ENCODE results near the gene FAM81B. TPM values are rescaled to one million over a fixed set of nuclear protein-coding genes. Genes with fewer than 3 reads are reported as not detected.

FAM81B gene
- total and polyA plus RNA-seq, 4 donors, result not detected

DNA sequence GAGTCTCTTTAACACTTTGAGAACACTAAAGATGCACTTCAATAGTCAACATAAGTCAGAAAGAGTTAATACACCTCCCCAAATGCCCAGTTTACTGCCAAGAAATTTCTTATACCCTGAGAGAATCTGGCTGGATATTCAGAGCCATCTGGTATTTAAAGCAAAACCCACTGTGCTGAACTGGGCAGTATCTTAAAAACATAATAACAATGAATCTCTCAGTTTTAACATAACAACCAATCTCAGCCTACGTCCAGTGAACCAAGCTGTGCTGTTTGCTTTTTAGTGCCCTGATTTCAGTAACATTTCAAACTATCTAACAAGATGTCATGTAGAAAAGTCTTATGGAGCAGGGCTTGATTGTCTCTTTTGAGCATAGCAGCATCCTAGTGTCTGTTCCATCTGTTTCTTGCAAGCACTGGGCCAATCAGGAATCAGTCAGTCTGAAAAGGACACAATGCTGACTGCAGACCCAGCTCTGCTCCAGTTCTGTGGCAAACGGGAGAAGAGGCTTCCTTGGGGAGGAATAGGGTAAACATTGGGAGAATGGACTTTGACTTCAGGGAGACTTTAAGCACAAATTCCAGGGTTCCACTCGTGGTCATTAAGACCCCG is 43.6 kb upstream of the FAM81B start:
- Histone ChIP-seq H3K36me3 (ENCODE audit: control insufficient read depth in 4 of 4, insufficient read depth in 3 of 4, low read depth in 1 of 4, low read length in 3 of 4) (no peaks in the 10 kb centered on the region), H3K9ac (ENCODE audit: low read depth in 1 of 2, low read length in 2 of 2) (no peak overlapping the region), H3K27ac (ENCODE audit: low read depth in 1 of 2, low read length in 2 of 2) (no peak overlapping the region), H3K9me3 (ENCODE audit: control insufficient read depth in 4 of 4, low read length in 3 of 4) (no peaks in the 10 kb centered on the region), H3K4me3 (ENCODE audit: low read depth in 1 of 3, low read length in 3 of 3) (no peak overlapping the region), H3K4me1 (ENCODE audit: control insufficient read depth in 4 of 4, insufficient read depth in 4 of 4, low read length in 3 of 4) (no peaks in the 10 kb centered on the region), H3K27me3 (ENCODE audit: control insufficient read depth in 4 of 4, insufficient read depth in 4 of 4, low read length in 3 of 4) (peaks cover 0 to 3% (median 0%) of the 10 kb centered on the region in 4 donors)
- TF ChIP-seq HNF4G (IDR thresholded peaks at IDR 0.05) (no peak), GABPA (IDR thresholded peaks at IDR 0.05 in 1 of 2, conservative IDR thresholded peaks at IDR 0.05 in 1 of 2) (no peak)
- TF ChIP-seq, protein P1, sequence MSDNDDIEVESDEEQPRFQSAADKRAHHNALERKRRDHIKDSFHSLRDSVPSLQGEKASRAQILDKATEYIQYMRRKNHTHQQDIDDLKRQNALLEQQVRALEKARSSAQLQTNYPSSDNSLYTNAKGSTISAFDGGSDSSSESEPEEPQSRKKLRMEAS (IDR thresholded peaks at IDR 0.05), result no peak
- no peak for DNase-seq (ENCODE audit: low spot score)
- 41% methylated on average over 4 of the region's 4 CpGs for WGBS

DNA sequence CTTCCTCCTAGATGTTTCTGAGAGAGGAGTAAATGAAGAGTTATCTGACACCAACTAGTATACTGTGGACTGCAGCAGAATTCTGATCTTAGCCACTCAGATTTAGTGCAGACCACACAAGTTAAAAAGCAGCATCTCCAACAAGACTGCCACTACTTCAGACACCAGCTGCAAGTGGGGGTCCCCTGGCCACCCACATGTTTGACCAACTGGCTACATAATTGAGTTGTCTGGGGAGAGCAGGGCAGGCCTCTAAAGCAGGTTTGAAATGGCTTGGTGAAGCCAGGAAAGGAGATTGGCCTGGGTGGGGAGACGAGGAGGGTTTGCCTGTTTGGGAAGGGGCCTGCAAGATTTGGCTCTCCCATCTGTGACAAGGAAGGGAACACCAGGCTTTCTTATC is 40.5 kb upstream of the FAM81B start:
- H3K9me3 ChIP-seq (ENCODE audit: control insufficient read depth in 4 of 4, low read length in 3 of 4), result no peaks in the 10 kb centered on the region
- no peak for TF ChIP-seq NR2F2 (IDR thresholded peaks at IDR 0.05)
- TF ChIP-seq, protein P2, sequence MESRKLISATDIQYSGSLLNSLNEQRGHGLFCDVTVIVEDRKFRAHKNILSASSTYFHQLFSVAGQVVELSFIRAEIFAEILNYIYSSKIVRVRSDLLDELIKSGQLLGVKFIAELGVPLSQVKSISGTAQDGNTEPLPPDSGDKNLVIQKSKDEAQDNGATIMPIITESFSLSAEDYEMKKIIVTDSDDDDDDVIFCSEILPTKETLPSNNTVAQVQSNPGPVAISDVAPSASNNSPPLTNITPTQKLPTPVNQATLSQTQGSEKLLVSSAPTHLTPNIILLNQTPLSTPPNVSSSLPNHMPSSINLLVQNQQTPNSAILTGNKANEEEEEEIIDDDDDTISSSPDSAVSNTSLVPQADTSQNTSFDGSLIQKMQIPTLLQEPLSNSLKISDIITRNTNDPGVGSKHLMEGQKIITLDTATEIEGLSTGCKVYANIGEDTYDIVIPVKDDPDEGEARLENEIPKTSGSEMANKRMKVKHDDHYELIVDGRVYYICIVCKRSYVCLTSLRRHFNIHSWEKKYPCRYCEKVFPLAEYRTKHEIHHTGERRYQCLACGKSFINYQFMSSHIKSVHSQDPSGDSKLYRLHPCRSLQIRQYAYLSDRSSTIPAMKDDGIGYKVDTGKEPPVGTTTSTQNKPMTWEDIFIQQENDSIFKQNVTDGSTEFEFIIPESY (IDR thresholded peaks at IDR 0.05), result no peak
- TF ChIP-seq HNF4A (conservative IDR thresholded peaks at IDR 0.05), result no peak
- TF ChIP-seq HNF4G (IDR thresholded peaks at IDR 0.05), result no peak
- TF ChIP-seq TAF1 (conservative IDR thresholded peaks at IDR 0.05), result no peak
- TF ChIP-seq, protein P3, sequence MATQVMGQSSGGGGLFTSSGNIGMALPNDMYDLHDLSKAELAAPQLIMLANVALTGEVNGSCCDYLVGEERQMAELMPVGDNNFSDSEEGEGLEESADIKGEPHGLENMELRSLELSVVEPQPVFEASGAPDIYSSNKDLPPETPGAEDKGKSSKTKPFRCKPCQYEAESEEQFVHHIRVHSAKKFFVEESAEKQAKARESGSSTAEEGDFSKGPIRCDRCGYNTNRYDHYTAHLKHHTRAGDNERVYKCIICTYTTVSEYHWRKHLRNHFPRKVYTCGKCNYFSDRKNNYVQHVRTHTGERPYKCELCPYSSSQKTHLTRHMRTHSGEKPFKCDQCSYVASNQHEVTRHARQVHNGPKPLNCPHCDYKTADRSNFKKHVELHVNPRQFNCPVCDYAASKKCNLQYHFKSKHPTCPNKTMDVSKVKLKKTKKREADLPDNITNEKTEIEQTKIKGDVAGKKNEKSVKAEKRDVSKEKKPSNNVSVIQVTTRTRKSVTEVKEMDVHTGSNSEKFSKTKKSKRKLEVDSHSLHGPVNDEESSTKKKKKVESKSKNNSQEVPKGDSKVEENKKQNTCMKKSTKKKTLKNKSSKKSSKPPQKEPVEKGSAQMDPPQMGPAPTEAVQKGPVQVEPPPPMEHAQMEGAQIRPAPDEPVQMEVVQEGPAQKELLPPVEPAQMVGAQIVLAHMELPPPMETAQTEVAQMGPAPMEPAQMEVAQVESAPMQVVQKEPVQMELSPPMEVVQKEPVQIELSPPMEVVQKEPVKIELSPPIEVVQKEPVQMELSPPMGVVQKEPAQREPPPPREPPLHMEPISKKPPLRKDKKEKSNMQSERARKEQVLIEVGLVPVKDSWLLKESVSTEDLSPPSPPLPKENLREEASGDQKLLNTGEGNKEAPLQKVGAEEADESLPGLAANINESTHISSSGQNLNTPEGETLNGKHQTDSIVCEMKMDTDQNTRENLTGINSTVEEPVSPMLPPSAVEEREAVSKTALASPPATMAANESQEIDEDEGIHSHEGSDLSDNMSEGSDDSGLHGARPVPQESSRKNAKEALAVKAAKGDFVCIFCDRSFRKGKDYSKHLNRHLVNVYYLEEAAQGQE (IDR thresholded peaks at IDR 0.05), result no peak
- no peak for TF ChIP-seq GABPA (IDR thresholded peaks at IDR 0.05 in 1 of 2, conservative IDR thresholded peaks at IDR 0.05 in 1 of 2)
- TF ChIP-seq RXRA (IDR thresholded peaks at IDR 0.05), result no peak
- TF ChIP-seq SP1 (IDR thresholded peaks at IDR 0.05), result no peak
- WGBS, result 62% methylated on average over 1 of the region's 1 CpG
- H3K4me1 ChIP-seq (ENCODE audit: control insufficient read depth in 4 of 4, insufficient read depth in 4 of 4, low read length in 3 of 4), result no peaks in the 10 kb centered on the region
- no peak overlapping the region for H3K4me3 ChIP-seq (ENCODE audit: low read depth in 1 of 3, low read length in 3 of 3)
- H3K36me3 ChIP-seq (ENCODE audit: control insufficient read depth in 4 of 4, insufficient read depth in 3 of 4, low read depth in 1 of 4, low read length in 3 of 4), result no peaks in the 10 kb centered on the region
- no peak overlapping the region for H3K27ac ChIP-seq (ENCODE audit: low read depth in 1 of 2, low read length in 2 of 2)
- no peak overlapping the region for H3K9ac ChIP-seq (ENCODE audit: low read depth in 1 of 2, low read length in 2 of 2)
- no peak for DNase-seq (ENCODE audit: low spot score)
- H3K27me3 ChIP-seq (ENCODE audit: control insufficient read depth in 4 of 4, insufficient read depth in 4 of 4, low read length in 3 of 4), result peaks cover 0 to 3% (median 0%) of the 10 kb centered on the region in 4 donors

DNA sequence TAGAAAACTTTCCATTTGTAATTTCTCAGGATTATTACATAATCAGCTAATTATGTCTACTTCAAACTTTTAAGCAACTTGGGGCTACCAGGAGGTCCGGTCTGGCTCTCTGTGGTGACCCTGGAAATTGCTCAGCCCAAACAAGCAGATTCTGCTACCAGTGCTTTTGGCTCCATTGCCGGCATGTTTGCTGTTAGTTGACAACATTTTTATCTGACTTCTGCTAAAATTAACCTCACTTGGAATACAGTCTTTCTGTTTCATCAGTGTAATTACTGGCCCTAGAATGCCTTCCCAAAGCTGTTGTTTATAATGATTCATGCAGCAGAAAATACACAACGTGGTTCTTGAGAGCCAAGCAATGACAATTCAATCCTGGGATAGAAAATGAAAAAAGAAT is 38.5 kb upstream of the FAM81B start:
- 60% methylated on average over 3 of the region's 3 CpGs for WGBS
- H3K9me3 ChIP-seq (ENCODE audit: control insufficient read depth in 4 of 4, low read length in 3 of 4), result no peaks in the 10 kb centered on the region
- peaks cover 0 to 3% (median 0%) of the 10 kb centered on the region in 4 donors for H3K27me3 ChIP-seq (ENCODE audit: control insufficient read depth in 4 of 4, insufficient read depth in 4 of 4, low read length in 3 of 4)
- H3K4me3 ChIP-seq (ENCODE audit: low read depth in 1 of 3, low read length in 3 of 3), result no peak overlapping the region
- no peaks in the 10 kb centered on the region for H3K36me3 ChIP-seq (ENCODE audit: control insufficient read depth in 4 of 4, insufficient read depth in 3 of 4, low read depth in 1 of 4, low read length in 3 of 4)
- DNase-seq (ENCODE audit: low spot score), result no peak
- H3K9ac ChIP-seq (ENCODE audit: low read depth in 1 of 2, low read length in 2 of 2), result no peak overlapping the region
- TF ChIP-seq GABPA (IDR thresholded peaks at IDR 0.05 in 1 of 2, conservative IDR thresholded peaks at IDR 0.05 in 1 of 2), result no peak
- TF ChIP-seq EGR1 (IDR thresholded peaks at IDR 0.05; ENCODE audit: low read depth in 2 of 2), result no peak
- TF ChIP-seq SP1 (IDR thresholded peaks at IDR 0.05), result no peak
- no peak for TF ChIP-seq FOXA1 (IDR thresholded peaks at IDR 0.05)
- TF ChIP-seq HNF4A (conservative IDR thresholded peaks at IDR 0.05), result no peak
- H3K4me1 ChIP-seq (ENCODE audit: control insufficient read depth in 4 of 4, insufficient read depth in 4 of 4, low read length in 3 of 4), result no peaks in the 10 kb centered on the region
- H3K27ac ChIP-seq (ENCODE audit: low read depth in 1 of 2, low read length in 2 of 2), result no peak overlapping the region
